SU-DHL-6 (cell line): ENCODE data around the gene KSR1.

ENCODE experiments used
- H2AFZ ChIP-seq: fragments of 200-600 bp; sonication (generic); 2 replicates; pipeline ENCODE4 v1.6.1; 2014; ENCODE audit warnings: low read depth, mild to moderate bottlenecking, moderate library complexity, mixed read lengths, antibody characterized with exemption, low read length; ENCODE audit not compliant: severe bottlenecking
- H3F3A ChIP-seq: fragments of 200-600 bp; shearing (Covaris generic); 2 replicates; pipeline ENCODE4 v1.6.0; 2016; ENCODE audit warnings: antibody characterized with exemption, mild to moderate bottlenecking; ENCODE audit not compliant: insufficient read depth
- H3K27ac ChIP-seq: fragments of 200-600 bp; sonication (generic); 2 replicates; pipeline ENCODE4 v1.5.1; 2016; ENCODE audit warnings: low read depth, mild to moderate bottlenecking, low read length, moderate library complexity, mixed read lengths
- H3K27me3 ChIP-seq: fragments of 200-600 bp; sonication (generic), shearing (Covaris generic); 2 replicates; pipeline ENCODE4 v1.6.0; 2014; ENCODE audit warnings: mild to moderate bottlenecking, low read length
- H3K36me3 ChIP-seq: fragments of 200-600 bp; sonication (generic); 2 replicates; pipeline ENCODE4 v1.6.1; 2014; ENCODE audit warnings: mild to moderate bottlenecking, low read length, mixed read lengths
- H3K4me2 ChIP-seq: fragments of 300-600, 200-600 bp; shearing (Covaris generic), sonication (generic); 2 replicates; pipeline ENCODE4 v1.6.0; 2014; ENCODE audit warnings: low read length, low read depth, mild to moderate bottlenecking; ENCODE audit not compliant: poor library complexity, severe bottlenecking
- H3K4me3 ChIP-seq: fragments of 200-600 bp; sonication (generic); 2 replicates; pipeline ENCODE4 v1.5.1; 2014; ENCODE audit warnings: antibody characterized with exemption, low read length, mild to moderate bottlenecking, mixed read lengths; ENCODE audit not compliant: insufficient read depth, poor library complexity, severe bottlenecking
- H3K79me2 ChIP-seq: fragments of 200-600 bp; sonication (generic); 2 replicates; pipeline ENCODE4 v1.6.1; 2014; ENCODE audit warnings: mild to moderate bottlenecking, low read length, moderate library complexity; ENCODE audit not compliant: insufficient read depth
- H3K9ac ChIP-seq: fragments of 200-600 bp; sonication (generic); 2 replicates; pipeline ENCODE4 v1.7.0; 2014; ENCODE audit warnings: mild to moderate bottlenecking, low read length
- H3K9me2 ChIP-seq: fragments of 200-600 bp; sonication (generic); replicated peaks from 2 replicates; pipeline ENCODE4 v1.6.1; 2014; ENCODE audit warnings: low read length; ENCODE audit not compliant: insufficient read depth
- H3K9me3 ChIP-seq: fragments of 200-600 bp; sonication (generic); 2 replicates; pipeline ENCODE4 v1.6.1; 2014; ENCODE audit warnings: low read length, mixed read lengths; ENCODE audit not compliant: insufficient read depth
- H4K20me1 ChIP-seq: fragments of 200-600 bp; sonication (generic); 2 replicates; pipeline ENCODE4 v1.6.1; 2014; ENCODE audit warnings: low read depth, mild to moderate bottlenecking, antibody characterized with exemption, low read length, moderate library complexity, mixed read lengths
- CTCF ChIP-seq: fragments of 200-600 bp; sonication (generic); IDR thresholded peaks from one replicate; pipeline ENCODE4 v1.5.1; 2017; ENCODE audit warnings: antibody characterized with exemption, mild to moderate bottlenecking, low read length, moderate library complexity; ENCODE audit not compliant: insufficient read depth, poor library complexity, severe bottlenecking
- EZH2phosphoT487 ChIP-seq: fragments of 200-600 bp; sonication (generic), shearing (Covaris generic); conservative IDR thresholded peaks from 2 replicates; pipeline ENCODE4 v1.6.1; 2018; ENCODE audit warnings: mild to moderate bottlenecking, antibody characterized with exemption, low read length, moderate library complexity, mixed read lengths

Gene KSR1

GRCh38 chr17:27624539-27624938 is 168.3 kb downstream of the KSR1 start:
- Histone ChIP-seq H3K4me2 (no peak overlapping the region), H3K9me2 (no peaks in the 10 kb centered on the region), H3F3A (no peaks in the 10 kb centered on the region), H3K9ac (no peak overlapping the region), H3K79me2 (no peaks in the 10 kb centered on the region), H2AFZ (no peak overlapping the region), H3K27ac (no peak overlapping the region), H3K36me3 (no peaks in the 10 kb centered on the region), H3K27me3 (no peaks in the 10 kb centered on the region), H3K9me3 (no peaks in the 10 kb centered on the region), H3K4me3 (no peak overlapping the region), H4K20me1 (no peaks in the 10 kb centered on the region)
- TF ChIP-seq EZH2phosphoT487 = no peak
- no peak for TF ChIP-seq CTCF

- Histone ChIP-seq H2AFZ (no peak overlapping the region), H3K36me3 (no peaks in the 10 kb centered on the region), H3K9me2 (no peaks in the 10 kb centered on the region), H4K20me1 (no peaks in the 10 kb centered on the region), H3K9me3 (no peaks in the 10 kb centered on the region), H3K79me2 (no peaks in the 10 kb centered on the region), H3K4me3 (no peak overlapping the region), H3F3A (no peaks in the 10 kb centered on the region), H3K4me2 (no peak overlapping the region), H3K27ac (no peak overlapping the region), H3K9ac (no peak overlapping the region), H3K27me3 (no peaks in the 10 kb centered on the region)
- no peak for TF ChIP-seq CTCF
- no peak for TF ChIP-seq EZH2phosphoT487
Measured at GRCh38 chr17:27625856-27626255, 169.6 kb downstream of the KSR1 start.

GRCh38 chr17:27627514-27627913 is 171.3 kb downstream of the KSR1 start:
- no peaks in the 10 kb centered on the region for H3K36me3 ChIP-seq
- H4K20me1 ChIP-seq = no peaks in the 10 kb centered on the region
- no peaks in the 10 kb centered on the region for H3F3A ChIP-seq
- no peak overlapping the region for H3K9ac ChIP-seq
- no peaks in the 10 kb centered on the region for H3K27me3 ChIP-seq
- no peaks in the 10 kb centered on the region for H3K79me2 ChIP-seq
- no peak overlapping the region for H3K27ac ChIP-seq
- TF ChIP-seq CTCF = no peak
- no peak for TF ChIP-seq EZH2phosphoT487
- no peaks in the 10 kb centered on the region for H3K9me3 ChIP-seq
- H3K4me2 ChIP-seq = no peak overlapping the region
- no peak overlapping the region for H2AFZ ChIP-seq
- H3K4me3 ChIP-seq = no peak overlapping the region
- H3K9me2 ChIP-seq = no peaks in the 10 kb centered on the region
